ENCODE measurements around the gene SOCS3. TPM values are rescaled to one million over a fixed set of nuclear protein-coding genes. Genes with fewer than 3 reads are reported as not detected.
A peak's percentile ranks its signal among the peaks of the same experiment; 100 is the strongest.

Gene SOCS3
- 15.3 and 21.0 TPM in 2 replicates for polyA plus RNA-seq (2011; rRNA removed)
- polyA minus RNA-seq (2011; rRNA and poly(A)+ RNA removed): 40.1 and 42.9 TPM in 2 replicates

- Histone ChIP-seq H3K9me3 (ENCODE audit: control insufficient read depth, insufficient read depth, low read length) (peaks cover 4% of the 10 kb centered on the region; the same call in 1 of the 2 replicates), H3K27ac (ENCODE audit: low read depth, low read length) (peak within 1 kb of the TSS; percentile 82), H3K4me3 (ENCODE audit: low read depth, low read length) (peak within 1 kb of the TSS; percentile 87), H3K27me3 (ENCODE audit: control insufficient read depth, insufficient read depth, low read length) (no peaks in the 10 kb centered on the region)
- POLR2A ChIA-PET: interaction anchor here (0.6 to 3.9 kb wide), 21 partner anchors 8 to 382 kb away, joined by 3 to 32 read pairs (median 4); no protein-coding TSS in a partner anchor
- no peak for TF ChIP-seq CTCF (IDR thresholded peaks at IDR 0.05; ENCODE audit: low read depth, low read length)
- peak; percentile 86 for DNase-seq (ENCODE audit: low read depth, low spot score)
- CTCF ChIA-PET: interaction anchor here (0.6 to 4.4 kb wide), 14 partner anchors 10 to 349 kb away, joined by 3 to 58 read pairs (median 9); no protein-coding TSS in a partner anchor
These were observed at the start of gene SOCS3 for GRCh38 chr17:78359997-78360370. Gene SOCS3 (minus strand): TSS chr17:78360077. CDS start chr17:78359095, 982 bp downstream.

GRCh38 chr17:78409191-78409928 is 49.5 kb upstream of the SOCS3 start:
- DNase-seq (ENCODE audit: low read depth, low spot score): no peak
- Histone ChIP-seq H3K27me3 (ENCODE audit: control insufficient read depth, insufficient read depth, low read length) (no peaks in the 10 kb centered on the region), H3K27ac (ENCODE audit: low read depth, low read length) (no peak overlapping the region), H3K9me3 (ENCODE audit: control insufficient read depth, insufficient read depth, low read length) (no peaks in the 10 kb centered on the region), H3K4me3 (ENCODE audit: low read depth, low read length) (no peak overlapping the region)
- no peak for TF ChIP-seq CTCF (IDR thresholded peaks at IDR 0.05; ENCODE audit: low read depth, low read length)
- POLR2A ChIA-PET: no interaction called here
- CTCF ChIA-PET: no interaction called here

GRCh38 chr17:78408476-78409050 is 48.7 kb upstream of the SOCS3 start:
- CTCF ChIA-PET: no interaction called here
- no peak for DNase-seq (ENCODE audit: low read depth, low spot score)

GRCh38 chr17:78407387-78408000 is 47.6 kb upstream of the SOCS3 start:
- Histone ChIP-seq H3K4me3 (ENCODE audit: low read depth, low read length) (no peak overlapping the region), H3K27me3 (ENCODE audit: control insufficient read depth, insufficient read depth, low read length) (no peaks in the 10 kb centered on the region), H3K9me3 (ENCODE audit: control insufficient read depth, insufficient read depth, low read length) (no peaks in the 10 kb centered on the region; the same call in 1 of the 2 replicates), H3K27ac (ENCODE audit: low read depth, low read length) (no peak overlapping the region)
- TF ChIP-seq CTCF (IDR thresholded peaks at IDR 0.05; ENCODE audit: low read depth, low read length): no peak
- ChIA-PET POLR2A (interaction anchor here (0.5 to 0.6 kb wide), 2 partner anchors 28 to 32 kb away, joined by 4 to 5 read pairs; no protein-coding TSS in a partner anchor), CTCF (no interaction called here)
- DNase-seq (ENCODE audit: low read depth, low spot score): no peak

More at GRCh38 chr17:78408476-78409050, 48.7 kb upstream of the SOCS3 start:
- Histone ChIP-seq H3K27ac (ENCODE audit: low read depth, low read length) (no peak overlapping the region), H3K4me3 (ENCODE audit: low read depth, low read length) (no peak overlapping the region), H3K27me3 (ENCODE audit: control insufficient read depth, insufficient read depth, low read length) (no peaks in the 10 kb centered on the region), H3K9me3 (ENCODE audit: control insufficient read depth, insufficient read depth, low read length) (no peaks in the 10 kb centered on the region; the same call in 1 of the 2 replicates)
- TF ChIP-seq CTCF (IDR thresholded peaks at IDR 0.05; ENCODE audit: low read depth, low read length): no peak
- POLR2A ChIA-PET: no interaction called here
